Neural progenitor cell (in vitro differentiated cells): ENCODE data around the gene SLC18A3.

Experiments used
- EZH2 ChIP-seq: fragments of 200-600 bp; sonication (generic); IDR thresholded peaks from 2 replicates; pipeline ENCODE4 v1.6.1; 2017; ENCODE audit warnings: antibody characterized with exemption, mild to moderate bottlenecking, moderate library complexity
- TF ChIP-seq, protein P1 (sequence below): fragments of 200-600 bp; sonication (generic); IDR thresholded peaks from 2 replicates; pipeline ENCODE4 v1.5.1; 2017; ENCODE audit warnings: antibody characterized with exemption, mild to moderate bottlenecking

DNA sequence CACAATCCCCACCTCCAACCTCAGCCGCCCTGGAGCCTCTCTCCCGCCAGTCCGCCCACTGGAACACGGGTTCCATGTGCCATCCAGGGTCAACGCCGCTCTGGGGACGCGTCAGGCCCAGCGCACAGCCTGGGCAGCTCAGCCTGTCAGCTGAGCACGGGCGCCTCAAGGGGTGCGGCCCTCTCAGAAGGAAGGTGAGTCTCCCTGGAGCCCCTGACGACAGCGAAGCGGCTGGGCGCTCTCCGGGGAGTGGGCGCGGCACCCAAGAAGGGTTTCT is 1.2 kb upstream of the SLC18A3 start:
- TF ChIP-seq, protein P1, sequence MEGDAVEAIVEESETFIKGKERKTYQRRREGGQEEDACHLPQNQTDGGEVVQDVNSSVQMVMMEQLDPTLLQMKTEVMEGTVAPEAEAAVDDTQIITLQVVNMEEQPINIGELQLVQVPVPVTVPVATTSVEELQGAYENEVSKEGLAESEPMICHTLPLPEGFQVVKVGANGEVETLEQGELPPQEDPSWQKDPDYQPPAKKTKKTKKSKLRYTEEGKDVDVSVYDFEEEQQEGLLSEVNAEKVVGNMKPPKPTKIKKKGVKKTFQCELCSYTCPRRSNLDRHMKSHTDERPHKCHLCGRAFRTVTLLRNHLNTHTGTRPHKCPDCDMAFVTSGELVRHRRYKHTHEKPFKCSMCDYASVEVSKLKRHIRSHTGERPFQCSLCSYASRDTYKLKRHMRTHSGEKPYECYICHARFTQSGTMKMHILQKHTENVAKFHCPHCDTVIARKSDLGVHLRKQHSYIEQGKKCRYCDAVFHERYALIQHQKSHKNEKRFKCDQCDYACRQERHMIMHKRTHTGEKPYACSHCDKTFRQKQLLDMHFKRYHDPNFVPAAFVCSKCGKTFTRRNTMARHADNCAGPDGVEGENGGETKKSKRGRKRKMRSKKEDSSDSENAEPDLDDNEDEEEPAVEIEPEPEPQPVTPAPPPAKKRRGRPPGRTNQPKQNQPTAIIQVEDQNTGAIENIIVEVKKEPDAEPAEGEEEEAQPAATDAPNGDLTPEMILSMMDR = no peak
- TF ChIP-seq EZH2 = no peak
